LNCAP (cell line): ENCODE measurements around the gene ARHGEF12.

ENCODE experiments used
- CTCF ChIP-seq: fragments of 450-650 bp; IDR thresholded peaks from 2 replicates; pipeline ENCODE4 v1.5.1; 2017; ENCODE audit warnings: mild to moderate bottlenecking

Gene ARHGEF12

GRCh38 chr11:120501976-120502755 is 166.0 kb downstream of the ARHGEF12 start:
- TF ChIP-seq CTCF: no peak

- TF ChIP-seq CTCF: no peak
Observed at GRCh38 chr11:120505801-120506425, 169.7 kb downstream of the ARHGEF12 start.

- TF ChIP-seq CTCF: no peak
Observed at GRCh38 chr11:120509346-120510053, 173.3 kb downstream of the ARHGEF12 start.

- no peak for TF ChIP-seq CTCF
Observed at GRCh38 chr11:120510406-120511115, 174.3 kb downstream of the ARHGEF12 start.

DNA sequence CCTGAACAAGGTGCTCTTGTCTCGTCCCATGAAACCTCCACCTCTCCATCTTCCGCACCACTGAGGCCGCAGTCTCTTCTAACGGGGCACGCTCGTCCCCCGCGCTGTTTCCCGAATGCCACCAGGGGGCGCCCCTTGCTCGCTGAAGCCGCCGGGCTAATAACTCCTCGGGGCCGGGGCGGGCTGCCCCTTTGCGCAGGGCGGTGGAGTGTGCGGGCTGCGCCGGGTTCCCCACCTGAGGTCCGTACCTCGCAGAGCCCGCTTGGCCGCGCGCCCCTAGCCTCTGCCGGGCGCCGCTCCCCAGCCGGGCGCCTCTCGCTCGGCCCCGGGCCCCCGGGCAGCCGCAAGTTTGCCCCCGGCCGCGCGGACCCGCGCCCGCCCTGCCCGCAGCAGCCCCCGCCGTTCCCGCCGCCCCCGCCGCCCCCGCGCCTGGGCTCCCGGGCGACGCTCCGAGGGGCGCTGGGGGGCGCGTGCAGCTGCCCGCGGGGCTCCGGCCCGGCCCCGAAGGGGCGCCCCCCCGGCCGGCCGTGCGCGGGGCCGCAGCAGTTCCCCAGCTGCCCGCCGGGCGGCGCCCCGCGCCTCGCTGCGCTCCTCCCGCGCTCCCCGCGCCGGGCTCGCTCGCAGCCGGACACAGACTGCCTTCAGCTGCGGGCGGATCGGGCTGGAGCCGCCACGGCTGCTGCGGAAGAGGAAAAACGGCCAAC is 175.1 kb downstream of the ARHGEF12 start, which contains the start of gene GRIK4:
GRIK4 (plus strand) TSS at position 633 of the 704 bp plus-strand sequence. CDS start 148,571 bp downstream, outside the sequence.
- peak; percentile 85 for TF ChIP-seq CTCF

DNA sequence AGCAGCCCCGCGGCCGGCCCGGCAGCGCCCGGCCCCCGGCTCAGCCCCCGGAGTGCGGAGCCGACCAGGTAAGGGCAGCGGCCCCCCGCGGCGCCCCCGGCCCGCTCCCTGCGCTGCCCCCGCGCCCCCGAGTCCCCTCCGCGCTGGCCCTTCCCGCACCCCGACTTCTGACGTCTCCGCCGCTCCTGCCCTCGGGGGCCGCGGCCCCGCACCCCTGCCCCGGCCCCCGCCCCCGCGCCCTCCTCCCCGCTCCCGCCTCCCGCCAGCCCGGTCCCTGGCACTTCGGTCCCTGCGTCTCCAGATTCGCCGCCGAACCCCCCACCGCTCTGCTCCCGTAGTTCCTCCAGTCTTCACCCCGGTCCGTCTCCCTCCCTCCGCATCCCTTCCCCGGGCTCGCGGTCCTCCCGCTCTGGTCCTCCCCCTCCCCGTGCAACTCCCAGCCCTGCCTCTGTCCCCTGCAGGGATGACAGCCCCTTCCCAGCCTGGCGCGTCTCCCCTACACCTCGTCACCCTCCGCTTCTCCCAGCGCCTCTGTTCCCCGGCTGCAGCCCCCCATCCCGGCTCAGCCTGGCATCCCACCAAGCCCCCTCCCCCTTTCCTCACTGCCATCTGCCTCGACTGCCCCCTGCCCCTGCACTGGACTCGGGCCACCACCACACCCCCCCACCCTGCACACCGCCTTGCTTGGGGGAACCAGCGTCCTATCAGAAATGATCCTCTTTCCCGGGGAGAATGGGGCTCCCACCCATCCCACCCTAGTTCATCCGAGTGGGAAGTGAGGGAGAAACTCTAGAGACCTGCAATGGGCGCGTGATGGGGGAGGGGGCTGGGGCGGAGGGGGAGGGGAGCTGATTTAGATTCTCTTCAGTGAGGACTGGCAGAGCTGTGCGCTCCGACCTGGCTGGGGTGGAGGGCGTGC is 175.9 kb downstream of the ARHGEF12 start:
- no peak for TF ChIP-seq CTCF
